A549 (cell line): ENCODE data around the gene TUBG2. TPM values are rescaled to one million over a fixed set of nuclear protein-coding genes. Genes with fewer than 3 reads are reported as not detected.

ENCODE experiments used
- ATAC-seq, 2 experiments: fragments of 200-7000 bp in 1 of 2; fragments of >200 bp in 1 of 2; cut with Nextera tagmentation in 1 of 2; cut with Tn5 transposase in 1 of 2; 3 replicates each; pipeline versions ENCODE4 v1.8.0 to v1.9.1; 2018 to 2020; ENCODE audit warnings: mild to moderate bottlenecking in 1 of 2, moderate library complexity in 1 of 2
- CTCF ChIA-PET: fragments of 300-600 bp; sonication (Branson Sonifier 250); formaldehyde crosslinking; extraction: SDS; loops from one replicate; lab custom pipeline; 2021; ENCODE audit warnings: antibody characterized with exemption, inconsistent platforms; lab: Yijun Ruan, JAX
- POLR2A ChIA-PET: fragments of 350-600 bp; formaldehyde crosslinking; extraction: SDS; loops from one replicate; lab custom pipeline; 2021; ENCODE audit warnings: antibody characterized with exemption, inconsistent platforms; lab: Yijun Ruan, JAX
- DNase-seq, 2 experiments: peaks; one replicate each; pipeline versions ENCODE4 v3.0.0 to v3.0.0-alpha.2; 2011 to 2016; ENCODE audit warnings: low read depth in 1 of 2, low spot score in 1 of 2
- FAIRE-seq: peaks from 2 replicates; lab custom pipeline; 2011; peaks lifted over from hg19 to GRCh38; lab: Jason Lieb, UNC
- H3K27ac ChIP-seq, 2 experiments: fragments of >200 bp; sonication (Bioruptor Twin); formaldehyde crosslinking; 3 replicates each; pipeline ENCODE4 v1.5.1; 2016 to 2017
- H3K4me1 ChIP-seq: fragments of >200 bp; sonication (Bioruptor Twin); formaldehyde crosslinking; 3 replicates; pipeline ENCODE4 v1.6.1; 2016
- H3K4me2 ChIP-seq: fragments of >200 bp; sonication (Bioruptor Twin); formaldehyde crosslinking; 3 replicates; pipeline ENCODE4 v1.6.1; 2016
- H3K4me3 ChIP-seq: fragments of >200 bp; sonication (Bioruptor Twin); formaldehyde crosslinking; 3 replicates; pipeline ENCODE4 v1.5.1; 2016
- H3K9me3 ChIP-seq: fragments of >200 bp; sonication (Bioruptor Twin); formaldehyde crosslinking; 3 replicates; pipeline ENCODE4 v1.6.1; 2016
- CEBPB ChIP-seq, 2 experiments: fragments of >200 bp in 1 of 2; sonication (Bioruptor Twin) in 1 of 2; formaldehyde crosslinking in 1 of 2; IDR thresholded peaks; 2 replicates each; pipeline ENCODE4 v1.6.1; 2012 to 2016
- CHD4 ChIP-seq: fragments of 200-600 bp; sonication (generic); IDR thresholded peaks from 2 replicates; pipeline ENCODE4 v1.6.1; 2016; ENCODE audit warnings: antibody characterized with exemption, mild to moderate bottlenecking, borderline replicate concordance
- EP300 ChIP-seq, 2 experiments: fragments of >200 bp; sonication (Bioruptor Twin); formaldehyde crosslinking; IDR thresholded peaks; 2 replicates in 1 of 2; 3 replicates in 1 of 2; pipeline ENCODE4 v1.6.1; 2016 to 2017
- FOSL2 ChIP-seq, 2 experiments: fragments of 450-650 bp in 1 of 2; fragments of >200 bp in 1 of 2; sonication (Bioruptor Twin) in 1 of 2; formaldehyde crosslinking; IDR thresholded peaks; 2 replicates each; pipeline versions ENCODE4 v1.5.0 to v1.6.1; 2016 to 2020; ENCODE audit warnings: mild to moderate bottlenecking in 1 of 2, moderate library complexity in 1 of 2
- FOXS1 ChIP-seq: fragments of 250-450 bp; sonication (Bioruptor Pico); IDR thresholded peaks from 2 replicates; pipeline ENCODE4 v1.5.0; 2020; ENCODE audit warnings: mild to moderate bottlenecking, moderate library complexity
- GATA3 ChIP-seq: IDR thresholded peaks from 2 replicates; pipeline ENCODE4 v1.6.1; 2012; ENCODE audit warnings: borderline replicate concordance
- HMGXB4 ChIP-seq: fragments of 250-450 bp; sonication (Bioruptor Pico); IDR thresholded peaks from 2 replicates; pipeline ENCODE4 v1.5.0; 2021; ENCODE audit warnings: mild to moderate bottlenecking, moderate library complexity, borderline replicate concordance
- JUN ChIP-seq, 2 experiments: fragments of >200 bp; sonication (Bioruptor Twin); formaldehyde crosslinking; IDR thresholded peaks; 2 replicates in 1 of 2; 3 replicates in 1 of 2; pipeline ENCODE4 v1.6.1; 2016 to 2017
- KDM5A ChIP-seq: fragments of 200-600 bp; sonication (generic); IDR thresholded peaks from 2 replicates; pipeline ENCODE4 v1.6.1; 2016; ENCODE audit warnings: antibody characterized with exemption, mild to moderate bottlenecking
- MAX ChIP-seq: IDR thresholded peaks from 2 replicates; pipeline ENCODE4 v1.6.1; 2012
- MAZ ChIP-seq: fragments of 150-350 bp; IDR thresholded peaks from 2 replicates; pipeline ENCODE4 v1.6.1; 2014; ENCODE audit warnings: antibody characterized with exemption, low read depth, low read length, borderline replicate concordance
- NPAS2 ChIP-seq: fragments of 250-450 bp; sonication (Bioruptor Pico); IDR thresholded peaks from 2 replicates; pipeline ENCODE4 v1.8.0; 2022; ENCODE audit warnings: mild to moderate bottlenecking, moderate library complexity, borderline replicate concordance
- PHF8 ChIP-seq: fragments of 200-600 bp; sonication (generic); IDR thresholded peaks from 2 replicates; pipeline ENCODE4 v1.6.1; 2016; ENCODE audit warnings: low read depth, mild to moderate bottlenecking, antibody characterized with exemption, moderate library complexity, borderline replicate concordance
- POLR2A ChIP-seq: IDR thresholded peaks from 2 replicates; pipeline ENCODE4 v1.6.1; 2012; ENCODE audit warnings: mild to moderate bottlenecking, low read length
- RAD21 ChIP-seq, 2 experiments: fragments of >200 bp in 1 of 2; sonication (Bioruptor Twin) in 1 of 2; formaldehyde crosslinking in 1 of 2; IDR thresholded peaks in 1 of 2; conservative IDR thresholded peaks in 1 of 2; 2 replicates in 1 of 2; 3 replicates in 1 of 2; pipeline ENCODE4 v1.6.1; 2012 to 2018; ENCODE audit warnings: inconsistent platforms in 1 of 2
- RFX5 ChIP-seq: fragments of 450-650 bp; IDR thresholded peaks from 2 replicates; pipeline ENCODE4 v1.7.1; 2014; ENCODE audit warnings: antibody characterized with exemption, mild to moderate bottlenecking, moderate library complexity
- USF2 ChIP-seq: fragments of 450-650 bp; IDR thresholded peaks from 2 replicates; pipeline ENCODE4 v1.6.1; 2014; ENCODE audit warnings: antibody characterized with exemption
- ZC3H11A ChIP-seq: fragments of 450-650 bp; IDR thresholded peaks from 2 replicates; pipeline ENCODE4 v1.6.1; 2014; ENCODE audit warnings: antibody characterized with exemption, mild to moderate bottlenecking
- ZFP36 ChIP-seq: fragments of 450-650 bp; IDR thresholded peaks from 2 replicates; pipeline ENCODE4 v1.6.1; 2014; ENCODE audit warnings: borderline replicate concordance; ENCODE audit not compliant: partially characterized antibody
- WGBS: methylation state at CpG from one replicate; pipeline ENCODE4 v1.1.6; 2017; ENCODE audit errors: missing lambda C conversion rate; 5-methylcytosine and 5-hydroxymethylcytosine counted together
- polyA plus RNA-seq, 4 experiments: library from polyadenylated mRNA; depleted of rRNA in 3 of 4; stranded (reverse); fragments of >200 nt; fragmentation: RNase III in 1 of 4; extraction: RNeasy Plus Mini Kit Qiagen cat#74134 plus additional on column Dnase treatment in 1 of 4; gene quantifications; 2 replicates in 3 of 4; 3 replicates in 1 of 4; pipeline ENCODE4 v1.2.3, GENCODE V29; 2011 to 2017
- TF ChIP-seq, protein P1 (sequence below): fragments of >200 bp; sonication (Bioruptor Twin); formaldehyde crosslinking; IDR thresholded peaks from 3 replicates; pipeline ENCODE4 v1.6.1; 2016
- TF ChIP-seq, protein P2 (sequence below): IDR thresholded peaks from 2 replicates; pipeline ENCODE4 v1.6.1; 2012; ENCODE audit warnings: low read depth, borderline replicate concordance

Gene TUBG2
- polyA plus RNA-seq, 2 of the 4 experiments (the other 2 are of a cell fraction), result 14.9 to 30.6 TPM

GRCh38 chr17:42676424-42677011 is 17.4 kb downstream of the TUBG2 start, which contains the start of gene PLEKHH3:
Gene PLEKHH3 (minus strand): TSS chr17:42676994. CDS start chr17:42676563, 431 bp downstream.
- H3K9me3 ChIP-seq, result no peaks in the 10 kb centered on the region
- POLR2A ChIA-PET, result interaction anchor here (0.5 to 4.9 kb wide), 13 partner anchors 9 to 322 kb away, joined by 3 to 63 read pairs (median 6); partner anchors contain the start of genes BECN1, NAGLU, PSMC3IP and RETREG3
- TF ChIP-seq MAZ, result no peak
- peak; percentile 40; the same call in 1 of the 2 replicates for TF ChIP-seq KDM5A
- TF ChIP-seq, protein P1, sequence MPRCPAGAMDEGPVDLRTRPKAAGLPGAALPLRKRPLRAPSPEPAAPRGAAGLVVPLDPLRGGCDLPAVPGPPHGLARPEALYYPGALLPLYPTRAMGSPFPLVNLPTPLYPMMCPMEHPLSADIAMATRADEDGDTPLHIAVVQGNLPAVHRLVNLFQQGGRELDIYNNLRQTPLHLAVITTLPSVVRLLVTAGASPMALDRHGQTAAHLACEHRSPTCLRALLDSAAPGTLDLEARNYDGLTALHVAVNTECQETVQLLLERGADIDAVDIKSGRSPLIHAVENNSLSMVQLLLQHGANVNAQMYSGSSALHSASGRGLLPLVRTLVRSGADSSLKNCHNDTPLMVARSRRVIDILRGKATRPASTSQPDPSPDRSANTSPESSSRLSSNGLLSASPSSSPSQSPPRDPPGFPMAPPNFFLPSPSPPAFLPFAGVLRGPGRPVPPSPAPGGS, result peak; percentile 81; the same call in 1 of the 3 replicates
- peak in 1 of 2 experiments; percentile 27; a peak in 2 of 5 replicates for TF ChIP-seq RAD21 (conservative IDR thresholded peaks at IDR 0.05 in 1 of 2, IDR thresholded peaks at IDR 0.05 in 1 of 2)
- TF ChIP-seq, protein P2, sequence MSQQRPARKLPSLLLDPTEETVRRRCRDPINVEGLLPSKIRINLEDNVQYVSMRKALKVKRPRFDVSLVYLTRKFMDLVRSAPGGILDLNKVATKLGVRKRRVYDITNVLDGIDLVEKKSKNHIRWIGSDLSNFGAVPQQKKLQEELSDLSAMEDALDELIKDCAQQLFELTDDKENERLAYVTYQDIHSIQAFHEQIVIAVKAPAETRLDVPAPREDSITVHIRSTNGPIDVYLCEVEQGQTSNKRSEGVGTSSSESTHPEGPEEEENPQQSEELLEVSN, result 0 out of 2 replicates have a peak, but pooled peaks have one; percentile 0
- TF ChIP-seq ZC3H11A, result no peak
- TF ChIP-seq ZFP36, result no peak
- TF ChIP-seq HMGXB4 (CRISPR knock-in tag), result no peak
- peak; percentile 63 for TF ChIP-seq PHF8
- TF ChIP-seq GATA3, result no peak
- TF ChIP-seq JUN (IDR thresholded peaks at IDR 0.05), result peak; percentile 73 to 75; a peak in 3 of 5 replicates
- peak; percentile 77 for TF ChIP-seq POLR2A
- H3K4me3 ChIP-seq, result peak within 1 kb of the TSS; percentile 87
- WGBS, result under 1% methylated on average over 38 of the region's 51 CpGs
- no peak for FAIRE-seq
- CTCF ChIA-PET, result interaction anchor here (0.7 to 15.7 kb wide), 26 partner anchors 7 to 112 kb away, joined by 3 to 394 read pairs (median 4); partner anchors contain the start of genes PSMC3IP, RETREG3, TUBG1 and TUBG2
- H3K27ac ChIP-seq, result peak within 1 kb of the TSS; percentile 95 to 98
- H3K4me2 ChIP-seq, result peak within 1 kb of the TSS; percentile 99
- H3K4me1 ChIP-seq, result peaks cover 50% of the 10 kb centered on the region
- ATAC-seq, result peak; percentile 0 to 7; a peak in 5 of 6 replicates
- DNase-seq, result no peak

GRCh38 chr17:42677012-42677857 is 18.2 kb downstream of the TUBG2 start:
- ChIA-PET CTCF (interaction anchor here (0.7 to 15.7 kb wide), 22 partner anchors 8 to 112 kb away, joined by 3 to 394 read pairs (median 5); partner anchors contain the start of genes PSMC3IP, RETREG3, TUBG1 and TUBG2), POLR2A (interaction anchor here (0.5 to 4.9 kb wide), 13 partner anchors 9 to 321 kb away, joined by 3 to 63 read pairs (median 6); partner anchors contain the start of genes BECN1, NAGLU, PSMC3IP and RETREG3)
- H3K4me3 ChIP-seq, result peak overlapping the region; percentile 87
- DNase-seq (peak; percentile 100), ATAC-seq (peak; percentile 45 to 64), FAIRE-seq (peak; percentile 74)
- WGBS, result 7% methylated on average over 28 of the region's 33 CpGs
- H3K9me3 ChIP-seq, result no peaks in the 10 kb centered on the region
- peak overlapping the region; percentile 99 for H3K4me2 ChIP-seq
- 0 out of 2 replicates have a peak, but pooled peaks have one; percentile 13 for TF ChIP-seq CHD4
- TF ChIP-seq, protein P1, result peak; percentile 15; the same call in 1 of the 3 replicates
- peak; percentile 92 for TF ChIP-seq USF2
- TF ChIP-seq CEBPB (IDR thresholded peaks at IDR 0.05), result peak; percentile 88 to 95
- no peak for TF ChIP-seq FOSL2 (IDR thresholded peaks at IDR 0.05)
- 0 out of 2 replicates have a peak, but pooled peaks have one; percentile 15 for TF ChIP-seq FOSL2 (CRISPR knock-in tag; IDR thresholded peaks at IDR 0.05)
- TF ChIP-seq FOXS1 (CRISPR knock-in tag), result no peak
- peak in 1 of 2 experiments; percentile 45; a peak in 1 of 5 replicates for TF ChIP-seq JUN (IDR thresholded peaks at IDR 0.05)
- no peak for TF ChIP-seq HMGXB4 (CRISPR knock-in tag)
- TF ChIP-seq RFX5, result peak; percentile 87
- peak; percentile 83; the same call in 1 of the 2 replicates for TF ChIP-seq MAZ
- peak; percentile 51; the same call in 1 of the 2 replicates for TF ChIP-seq MAX
- TF ChIP-seq NPAS2 (CRISPR knock-in tag), result no peak
- TF ChIP-seq EP300 (IDR thresholded peaks at IDR 0.05), result peak in 1 of 2 experiments; percentile 18; a peak in 1 of 5 replicates
- peaks cover 56% of the 10 kb centered on the region for H3K4me1 ChIP-seq
- H3K27ac ChIP-seq, result peak overlapping the region; percentile 95 to 98
